ENCODE data around the gene XYLT1. TPM values are rescaled to one million over a fixed set of nuclear protein-coding genes. Genes with fewer than 3 reads are reported as not detected.

XYLT1 gene
- polyA plus RNA-seq, 1 donor (not counting 4 experiments of a cell fraction or from before 2014, with no cell fraction given), result 4.4 TPM

GRCh38 chr16:17511340-17511739, 40.6 kb upstream of the XYLT1 start:
- no peaks in the 10 kb centered on the region for H3K27me3 ChIP-seq (ENCODE audit: control insufficient read depth, extremely low read depth, insufficient read depth, low read length)
- DNase-seq (ENCODE audit: low read depth, low spot score) (no peak), FAIRE-seq (no peak)
- H3K9me1 ChIP-seq (ENCODE audit: control insufficient read depth, extremely low read depth, insufficient read depth, low read length), result no peaks in the 10 kb centered on the region
- H3K79me2 ChIP-seq (ENCODE audit: control insufficient read depth, insufficient read depth, low read length), result no peaks in the 10 kb centered on the region
- H3K4me1 ChIP-seq (ENCODE audit: control insufficient read depth, extremely low read depth, insufficient read depth, low read length), result peaks cover 20% of the 10 kb centered on the region
- TF ChIP-seq CTCF (optimal IDR thresholded peaks at IDR 0.05 in 1 of 3, IDR thresholded peaks at IDR 0.05 in 1 of 3, conservative IDR thresholded peaks at IDR 0.05 in 1 of 3; ENCODE audit: extremely low read depth in 1 of 3, insufficient read depth in 2 of 3, low read length in 3 of 3) (no peak), EZH2 (IDR thresholded peaks at IDR 0.05; ENCODE audit: low read length) (no peak)
- dilution Hi-C loops (cut with MboI; ENCODE audit: extremely low pct_ligation_motif_present, low sequenced_read_pairs), result no loop called here
- H3K9ac ChIP-seq (ENCODE audit: control insufficient read depth, extremely low read depth, insufficient read depth, low read length), result no peak overlapping the region
- no peak overlapping the region for H3K27ac ChIP-seq (ENCODE audit: control insufficient read depth, insufficient read depth, low read length)
- no peaks in the 10 kb centered on the region for H4K20me1 ChIP-seq (ENCODE audit: control insufficient read depth, extremely low read depth, insufficient read depth, low read length)
- no peak overlapping the region for H3K4me3 ChIP-seq (ENCODE audit: control insufficient read depth in 2 of 3, extremely low read depth in 1 of 3, insufficient read depth in 2 of 3, low read depth in 1 of 3, low read length in 3 of 3)
- no peak overlapping the region for H2AFZ ChIP-seq (ENCODE audit: control insufficient read depth, low read length)
- H3K9me3 ChIP-seq (ENCODE audit: control insufficient read depth, low read depth, low read length), result no peaks in the 10 kb centered on the region
- no peak overlapping the region for H3K4me2 ChIP-seq (ENCODE audit: control insufficient read depth, extremely low read depth, insufficient read depth, low read depth, low read length)
- no peaks in the 10 kb centered on the region for H3K36me3 ChIP-seq (ENCODE audit: control insufficient read depth in 2 of 2, extremely low read depth in 1 of 2, insufficient read depth in 2 of 2, low read length in 2 of 2)

DNA sequence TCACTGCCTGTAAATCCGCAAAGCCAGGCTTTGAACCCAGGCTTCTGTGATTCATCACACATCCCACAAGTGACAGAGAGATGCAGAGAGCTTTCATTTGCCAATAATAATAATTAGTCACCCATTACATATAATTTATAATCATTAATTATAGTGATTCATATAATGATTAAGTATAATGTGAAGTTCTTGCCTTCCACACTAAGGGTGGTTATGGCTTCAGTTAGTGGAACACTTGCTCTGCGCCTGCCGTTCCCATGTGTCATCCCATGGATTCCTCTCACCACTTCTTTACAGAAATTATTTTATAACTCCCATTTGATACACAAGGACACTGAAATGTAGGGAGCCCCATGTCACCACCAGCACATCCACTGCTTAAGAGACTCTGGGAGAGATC, 39.8 kb upstream of the XYLT1 start:
- Histone ChIP-seq H3K4me3 (ENCODE audit: control insufficient read depth in 2 of 3, extremely low read depth in 1 of 3, insufficient read depth in 2 of 3, low read depth in 1 of 3, low read length in 3 of 3) (no peak overlapping the region), H4K20me1 (ENCODE audit: control insufficient read depth, extremely low read depth, insufficient read depth, low read length) (no peaks in the 10 kb centered on the region), H3K9ac (ENCODE audit: control insufficient read depth, extremely low read depth, insufficient read depth, low read length) (no peak overlapping the region), H3K4me2 (ENCODE audit: control insufficient read depth, extremely low read depth, insufficient read depth, low read depth, low read length) (no peak overlapping the region), H3K4me1 (ENCODE audit: control insufficient read depth, extremely low read depth, insufficient read depth, low read length) (peaks cover 12% of the 10 kb centered on the region), H2AFZ (ENCODE audit: control insufficient read depth, low read length) (no peak overlapping the region), H3K79me2 (ENCODE audit: control insufficient read depth, insufficient read depth, low read length) (no peaks in the 10 kb centered on the region), H3K9me1 (ENCODE audit: control insufficient read depth, extremely low read depth, insufficient read depth, low read length) (no peaks in the 10 kb centered on the region), H3K9me3 (ENCODE audit: control insufficient read depth, low read depth, low read length) (no peaks in the 10 kb centered on the region), H3K36me3 (ENCODE audit: control insufficient read depth in 2 of 2, extremely low read depth in 1 of 2, insufficient read depth in 2 of 2, low read length in 2 of 2) (no peaks in the 10 kb centered on the region), H3K27ac (ENCODE audit: control insufficient read depth, insufficient read depth, low read length) (no peak overlapping the region), H3K27me3 (ENCODE audit: control insufficient read depth, extremely low read depth, insufficient read depth, low read length) (no peaks in the 10 kb centered on the region)
- DNase-seq (ENCODE audit: low read depth, low spot score) (peak; percentile 13), FAIRE-seq (no peak)
- dilution Hi-C loops (cut with MboI; ENCODE audit: extremely low pct_ligation_motif_present, low sequenced_read_pairs), result no loop called here
- TF ChIP-seq CTCF (optimal IDR thresholded peaks at IDR 0.05 in 1 of 3, IDR thresholded peaks at IDR 0.05 in 1 of 3, conservative IDR thresholded peaks at IDR 0.05 in 1 of 3; ENCODE audit: extremely low read depth in 1 of 3, insufficient read depth in 2 of 3, low read length in 3 of 3), result no peak
- TF ChIP-seq EZH2 (IDR thresholded peaks at IDR 0.05; ENCODE audit: low read length), result no peak
